ENCODE measurements around the gene CHCHD6. TPM values are rescaled to one million over a fixed set of nuclear protein-coding genes. Genes with fewer than 3 reads are reported as not detected.

The CHCHD6 gene
- total RNA-seq, 1 experiment from 2014 or later = 47.7 TPM

GRCh38 chr3:126891141-126891540 is 187.1 kb downstream of the CHCHD6 start:
- CTCF ChIA-PET = no interaction called here
- Histone ChIP-seq H2AFZ (no peak overlapping the region), H3K4me3 (no peak overlapping the region), H3F3A (ENCODE audit: insufficient read depth, low read depth) (peaks cover 17% of the 10 kb centered on the region), H3K9me2 (ENCODE audit: insufficient read depth) (no peaks in the 10 kb centered on the region), H3K27ac (no peak overlapping the region), H3K4me1 (replicated peaks; ENCODE audit: insufficient read depth) (peaks cover 40% of the 10 kb centered on the region), H3K9me3 (ENCODE audit: insufficient read depth, low read depth) (no peaks in the 10 kb centered on the region), H3K4me2 (no peak overlapping the region), H3K79me2 (ENCODE audit: low read depth) (no peaks in the 10 kb centered on the region), H4K20me1 (ENCODE audit: insufficient read depth) (no peaks in the 10 kb centered on the region), H3K36me3 (ENCODE audit: low read depth) (no peaks in the 10 kb centered on the region), H3K27me3 (ENCODE audit: insufficient read depth, low read depth) (no peaks in the 10 kb centered on the region)
- intact Hi-C loops (cut with micrococcal nuclease; ENCODE audit: unreplicated experiment) = no loop called here
- no TSS peak for BruUV-seq (replicated peaks)
- no peak for DNase-seq
- TF ChIP-seq EZH2 (IDR thresholded peaks at IDR 0.05; ENCODE audit: low read depth) = no peak
- TF ChIP-seq CTCF (conservative IDR thresholded peaks at IDR 0.05) = no peak
- POLR2A ChIA-PET (ENCODE audit: unreplicated experiment) = no interaction called here

- CTCF ChIA-PET = no interaction called here
- POLR2A ChIA-PET (ENCODE audit: unreplicated experiment) = no interaction called here
- intact Hi-C loops (cut with micrococcal nuclease; ENCODE audit: unreplicated experiment) = no loop called here
Observed at GRCh38 chr3:126891791-126892190, 187.8 kb downstream of the CHCHD6 start.

GRCh38 chr3:126893651-126894050 is 189.6 kb downstream of the CHCHD6 start:
- Histone ChIP-seq H2AFZ (no peak overlapping the region), H3K9me2 (ENCODE audit: insufficient read depth) (no peaks in the 10 kb centered on the region), H3K27me3 (ENCODE audit: insufficient read depth, low read depth) (no peaks in the 10 kb centered on the region), H3K9me3 (ENCODE audit: insufficient read depth, low read depth) (no peaks in the 10 kb centered on the region), H3K79me2 (ENCODE audit: low read depth) (no peaks in the 10 kb centered on the region), H3K4me1 (replicated peaks; ENCODE audit: insufficient read depth) (peaks cover 48% of the 10 kb centered on the region), H3K4me2 (no peak overlapping the region; the same call in 1 of the 2 replicates), H3K36me3 (ENCODE audit: low read depth) (no peaks in the 10 kb centered on the region), H3K4me3 (no peak overlapping the region), H3F3A (ENCODE audit: insufficient read depth, low read depth) (peaks cover 22% of the 10 kb centered on the region), H4K20me1 (ENCODE audit: insufficient read depth) (no peaks in the 10 kb centered on the region), H3K27ac (no peak overlapping the region)
- intact Hi-C loops (cut with micrococcal nuclease; ENCODE audit: unreplicated experiment) = no loop called here
- no peak for TF ChIP-seq CTCF (conservative IDR thresholded peaks at IDR 0.05)
- TF ChIP-seq EZH2 (IDR thresholded peaks at IDR 0.05; ENCODE audit: low read depth) = no peak
- ChIA-PET POLR2A (ENCODE audit: unreplicated experiment) (no interaction called here), CTCF (no interaction called here)
- no TSS peak for BruUV-seq (replicated peaks)
- no peak for DNase-seq

More at GRCh38 chr3:126891791-126892190, 187.8 kb downstream of the CHCHD6 start:
- no peak for TF ChIP-seq EZH2 (IDR thresholded peaks at IDR 0.05; ENCODE audit: low read depth)
- no peak for TF ChIP-seq CTCF (conservative IDR thresholded peaks at IDR 0.05)
- BruUV-seq (replicated peaks) = no TSS peak
- no peaks in the 10 kb centered on the region for H3K79me2 ChIP-seq (ENCODE audit: low read depth)
- no peaks in the 10 kb centered on the region for H3K9me2 ChIP-seq (ENCODE audit: insufficient read depth)
- H2AFZ ChIP-seq = no peak overlapping the region
- H3F3A ChIP-seq (ENCODE audit: insufficient read depth, low read depth) = peaks cover 22% of the 10 kb centered on the region
- no peak overlapping the region for H3K4me3 ChIP-seq
- no peak for DNase-seq
- no peak overlapping the region for H3K27ac ChIP-seq
- no peaks in the 10 kb centered on the region for H3K36me3 ChIP-seq (ENCODE audit: low read depth)
- H3K4me2 ChIP-seq = no peak overlapping the region
- no peaks in the 10 kb centered on the region for H3K27me3 ChIP-seq (ENCODE audit: insufficient read depth, low read depth)
- no peaks in the 10 kb centered on the region for H3K9me3 ChIP-seq (ENCODE audit: insufficient read depth, low read depth)
- no peaks in the 10 kb centered on the region for H4K20me1 ChIP-seq (ENCODE audit: insufficient read depth)
- peaks cover 46% of the 10 kb centered on the region for H3K4me1 ChIP-seq (replicated peaks; ENCODE audit: insufficient read depth)

All from PC-9 (cell line).